Nephron progenitor cell (in vitro differentiated cells): Measurements from ENCODE around the gene KCNA4.

Experiments
- DNase-seq: peaks from one replicate; pipeline ENCODE4 v3.0.0; 2021
- H3K27ac Mint-ChIP-seq: 2 replicates; pipeline ENCODE4 v1.8.0; 2021; ENCODE audit warnings: mild to moderate bottlenecking, moderate library complexity, mixed read lengths
- H3K27me3 Mint-ChIP-seq: 2 replicates; pipeline ENCODE4 v1.8.0; 2021; ENCODE audit warnings: mild to moderate bottlenecking, low read depth, mixed read lengths; ENCODE audit not compliant: poor library complexity
- H3K36me3 Mint-ChIP-seq: 2 replicates; pipeline ENCODE4 v1.8.0; 2021; ENCODE audit warnings: low read depth, mixed read lengths
- H3K4me1 Mint-ChIP-seq: 2 replicates; pipeline ENCODE4 v1.8.0; 2021; ENCODE audit warnings: mixed read lengths
- H3K4me3 Mint-ChIP-seq: 2 replicates; pipeline ENCODE4 v1.8.0; 2021; ENCODE audit warnings: mild to moderate bottlenecking, moderate library complexity, mixed read lengths
- H3K9me3 Mint-ChIP-seq: 2 replicates; pipeline ENCODE4 v1.8.0; 2021; ENCODE audit warnings: mild to moderate bottlenecking, moderate library complexity, mixed read lengths
- CTCF ChIP-seq: fragments of 200-600 bp; sonication (generic); IDR thresholded peaks from 2 replicates; pipeline ENCODE4 v1.5.0; 2021; ENCODE audit warnings: antibody characterized with exemption

The KCNA4 gene

DNA sequence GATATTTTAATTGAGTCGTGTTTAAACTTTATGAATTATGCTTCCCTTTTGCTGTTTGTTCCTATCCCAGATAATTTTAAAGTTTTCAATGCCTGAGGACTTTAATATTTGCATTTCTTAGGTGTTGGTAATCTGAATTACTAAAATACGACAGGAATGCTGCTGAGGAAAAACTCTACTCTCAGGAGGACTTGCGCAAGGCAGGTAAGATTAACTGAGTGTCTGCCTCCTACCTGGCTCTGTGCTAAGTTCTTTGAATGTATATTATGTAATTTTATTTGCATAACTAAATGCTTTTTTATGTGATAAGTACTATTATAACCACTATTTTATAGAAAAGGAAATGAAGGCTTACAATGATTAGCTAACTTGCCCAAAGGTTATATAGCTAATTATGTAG is 2.7 kb upstream of the KCNA4 start:
- no peak for TF ChIP-seq CTCF
- no peak overlapping the region for H3K4me3 Mint-ChIP-seq
- peaks cover 29% of the 10 kb centered on the region for H3K27me3 Mint-ChIP-seq
- peaks cover 9% of the 10 kb centered on the region for H3K9me3 Mint-ChIP-seq
- no peaks in the 10 kb centered on the region for H3K36me3 Mint-ChIP-seq
- H3K27ac Mint-ChIP-seq, result no peak overlapping the region
- H3K4me1 Mint-ChIP-seq, result no peaks in the 10 kb centered on the region
- DNase-seq, result no peak

GRCh38 chr11:30018495-30018894 is 1.7 kb upstream of the KCNA4 start:
- H3K9me3 Mint-ChIP-seq, result peaks cover 9% of the 10 kb centered on the region
- peaks cover 24% of the 10 kb centered on the region for H3K27me3 Mint-ChIP-seq
- peak overlapping the region; percentile 38 for H3K4me3 Mint-ChIP-seq
- no peaks in the 10 kb centered on the region for H3K36me3 Mint-ChIP-seq
- TF ChIP-seq CTCF, result no peak
- H3K27ac Mint-ChIP-seq, result no peak overlapping the region
- DNase-seq, result no peak
- no peaks in the 10 kb centered on the region for H3K4me1 Mint-ChIP-seq

GRCh38 chr11:30017445-30017895 is 640 bp upstream of the KCNA4 start:
- H3K27ac Mint-ChIP-seq, result no peak overlapping the region
- no peak for TF ChIP-seq CTCF
- H3K36me3 Mint-ChIP-seq, result no peaks in the 10 kb centered on the region

GRCh38 chr11:30015725-30016412 is 961 bp downstream of the KCNA4 start:
- Mint-ChIP-seq H3K27me3 (peaks cover 12% of the 10 kb centered on the region), H3K36me3 (no peaks in the 10 kb centered on the region), H3K27ac (no peak overlapping the region), H3K4me3 (no peak overlapping the region), H3K4me1 (no peaks in the 10 kb centered on the region), H3K9me3 (peaks cover 9% of the 10 kb centered on the region)
- TF ChIP-seq CTCF, result no peak
- DNase-seq, result no peak

More at GRCh38 chr11:30017445-30017895, 640 bp upstream of the KCNA4 start:
- no peaks in the 10 kb centered on the region for H3K4me1 Mint-ChIP-seq
- peak overlapping the region; percentile 61 for H3K4me3 Mint-ChIP-seq
- peak; percentile 14 for DNase-seq
- H3K9me3 Mint-ChIP-seq, result peaks cover 9% of the 10 kb centered on the region
- H3K27me3 Mint-ChIP-seq, result peaks cover 17% of the 10 kb centered on the region

DNA sequence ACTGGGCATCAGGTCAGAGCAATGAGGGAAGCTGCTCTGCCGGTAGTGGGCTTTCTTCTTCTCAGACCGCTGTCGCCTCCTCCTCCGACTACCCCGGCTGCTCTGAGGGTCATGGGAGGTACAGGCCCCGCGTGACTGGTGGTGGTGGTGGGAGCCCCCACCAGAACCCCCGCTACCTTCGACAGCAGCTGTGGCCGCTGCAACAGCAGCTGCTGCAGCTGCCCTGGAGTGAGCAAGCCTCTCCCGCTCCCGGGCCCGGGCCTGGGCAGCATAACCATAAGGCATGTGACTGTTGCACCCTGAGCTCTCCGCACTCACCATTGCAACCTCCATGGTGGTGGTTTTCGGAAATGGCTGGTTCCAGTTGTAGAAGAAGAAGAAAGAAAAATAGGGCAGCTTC is 4.5 kb downstream of the KCNA4 start:
- peaks cover under 1% of the 10 kb centered on the region for H3K9me3 Mint-ChIP-seq
- no peaks in the 10 kb centered on the region for H3K4me1 Mint-ChIP-seq
- H3K27ac Mint-ChIP-seq, result no peak overlapping the region
- no peak for TF ChIP-seq CTCF
- H3K27me3 Mint-ChIP-seq, result peaks cover 9% of the 10 kb centered on the region
- no peak overlapping the region for H3K4me3 Mint-ChIP-seq
- no peak for DNase-seq
- H3K36me3 Mint-ChIP-seq, result no peaks in the 10 kb centered on the region

DNA sequence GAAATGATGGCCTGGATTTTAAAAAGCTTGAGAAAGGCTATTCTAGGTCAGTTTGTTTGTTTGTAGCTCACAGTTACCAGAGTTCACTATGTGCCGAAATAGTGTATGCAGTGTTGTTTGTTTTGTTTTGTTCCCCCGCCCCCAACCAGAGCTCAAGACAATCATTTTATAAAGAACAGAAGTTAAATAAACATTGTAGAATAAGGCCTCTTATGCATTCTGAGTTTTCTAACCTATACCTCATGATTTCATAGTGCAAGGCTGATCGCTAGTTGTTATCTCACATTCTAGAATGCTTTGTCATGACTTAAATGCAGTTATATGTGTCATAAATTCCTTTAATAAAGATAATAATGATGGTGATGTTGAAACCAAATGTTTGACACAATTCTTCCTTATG is 7.8 kb downstream of the KCNA4 start:
- Mint-ChIP-seq H3K27ac (no peak overlapping the region), H3K4me3 (no peak overlapping the region), H3K36me3 (no peaks in the 10 kb centered on the region), H3K9me3 (no peaks in the 10 kb centered on the region), H3K4me1 (no peaks in the 10 kb centered on the region), H3K27me3 (peaks cover 9% of the 10 kb centered on the region)
- TF ChIP-seq CTCF, result no peak
- no peak for DNase-seq
